H1 (cell line): ENCODE results near the gene ASCC3. TPM values are rescaled to one million over a fixed set of nuclear protein-coding genes. Genes with fewer than 3 reads are reported as not detected.

Experiments used
- CTCF ChIA-PET: fragments of 300-600 bp; sonication (Branson Sonifier 250); formaldehyde crosslinking; loops from one replicate; lab custom pipeline; 2021; ENCODE audit not compliant: partially characterized antibody; lab: Charles Lee
- POLR2A ChIA-PET: fragments of 300-600 bp; sonication (Branson Sonifier 250); formaldehyde crosslinking; loops from one replicate; lab custom pipeline; 2021; ENCODE audit warnings: inconsistent platforms; ENCODE audit not compliant: partially characterized antibody; lab: Charles Lee
- DNase-seq, 2 experiments: peaks; one replicate each; pipeline versions ENCODE4 v3.0.0 to v3.0.0-alpha.2; 2010 to 2022; ENCODE audit warnings: low spot score in 2 of 2, low read depth in 1 of 2, mixed read lengths in 1 of 2
- FAIRE-seq: peaks from 2 replicates; lab custom pipeline; 2011; peaks lifted over from hg19 to GRCh38; lab: Jason Lieb, UNC
- H2AFZ ChIP-seq: 2 replicates; pipeline ENCODE4 v1.8.1; 2012; ENCODE audit warnings: low read length, inconsistent platforms
- H2AK5ac ChIP-seq: 2 replicates; pipeline ENCODE4 v1.6.1; 2013; ENCODE audit warnings: low read depth, low read length
- H2BK120ac ChIP-seq: replicated peaks from 2 replicates; pipeline ENCODE3; 2013; ENCODE audit warnings: low read depth, low read length, inconsistent platforms
- H2BK12ac ChIP-seq: 2 replicates; pipeline ENCODE4 v1.6.1; 2013; ENCODE audit warnings: low read depth, low read length
- H2BK15ac ChIP-seq: 2 replicates; pipeline ENCODE4 v1.6.1; 2013; ENCODE audit warnings: low read length
- H2BK20ac ChIP-seq: 2 replicates; pipeline ENCODE4 v1.6.1; 2013; ENCODE audit warnings: low read length
- H2BK5ac ChIP-seq: 2 replicates; pipeline ENCODE4 v1.6.1; 2013; ENCODE audit warnings: low read depth, low read length
- H3K14ac ChIP-seq: 2 replicates; pipeline ENCODE4 v1.6.1; 2013; ENCODE audit warnings: inconsistent platforms; ENCODE audit not compliant: insufficient read length
- H3K18ac ChIP-seq: 2 replicates; pipeline ENCODE4 v1.6.1; 2013; ENCODE audit warnings: low read length; ENCODE audit errors: extremely low read depth
- H3K23ac ChIP-seq: 2 replicates; pipeline ENCODE4 v1.6.1; 2013; ENCODE audit warnings: inconsistent platforms; ENCODE audit not compliant: insufficient read length
- H3K23me2 ChIP-seq: 2 replicates; pipeline ENCODE4 v1.6.1; 2013; ENCODE audit warnings: low read depth, low read length
- H3K27ac ChIP-seq: 2 replicates; pipeline ENCODE4 v1.6.1; 2011; ENCODE audit warnings: low read depth, low read length, inconsistent platforms
- H3K27me3 ChIP-seq, 4 experiments: replicated peaks in 1 of 4; 1 replicate in 1 of 4; 2 replicates in 3 of 4; pipeline versions ENCODE4 v1.6.1 to v1.8.1; 2011 to 2013; ENCODE audit warnings: low read length in 3 of 4, mild to moderate bottlenecking in 3 of 4, inconsistent platforms in 2 of 4, mixed read lengths in 2 of 4, moderate library complexity in 1 of 4; ENCODE audit not compliant: control insufficient read depth in 3 of 4, insufficient read depth in 3 of 4; ENCODE audit errors: extremely low read depth in 1 of 4
- H3K36me3 ChIP-seq, 4 experiments: 2 replicates each; pipeline versions ENCODE4 v1.6.1 to v1.8.1; 2011 to 2013; ENCODE audit warnings: mild to moderate bottlenecking in 4 of 4, low read length in 3 of 4, moderate library complexity in 2 of 4, control low read depth in 1 of 4, inconsistent platforms in 1 of 4; ENCODE audit not compliant: insufficient read depth in 4 of 4, control insufficient read depth in 2 of 4
- H3K4ac ChIP-seq: replicated peaks from 2 replicates; pipeline ENCODE3; 2013; ENCODE audit warnings: low read length, low read depth, mixed read lengths, inconsistent platforms; ENCODE audit not compliant: insufficient read length
- H3K4me1 ChIP-seq, 4 experiments: replicated peaks in 1 of 4; 1 replicate in 1 of 4; 2 replicates in 3 of 4; pipeline versions ENCODE4 v1.6.1 to v1.8.1; 2011 to 2013; ENCODE audit warnings: low read length in 3 of 4, inconsistent platforms in 2 of 4, mixed read lengths in 1 of 4; ENCODE audit not compliant: insufficient read depth in 4 of 4, control insufficient read depth in 3 of 4
- H3K4me2 ChIP-seq, 2 experiments: 2 replicates each; pipeline versions ENCODE4 v1.6.1 to v1.8.1; 2011 to 2013; ENCODE audit warnings: low read depth in 2 of 2, low read length in 2 of 2, control low read depth in 1 of 2, inconsistent platforms in 1 of 2, mild to moderate bottlenecking in 1 of 2; ENCODE audit not compliant: insufficient read depth in 1 of 2
- H3K4me3 ChIP-seq, 4 experiments: fragments of 200-600, 300-600 bp in 1 of 4; sonication (generic), shearing (Covaris generic), sonication (Bioruptor Twin) in 1 of 4; 2 replicates each; pipeline versions ENCODE4 v1.5.1 to v1.8.1; 2011 to 2016; ENCODE audit warnings: low read length in 4 of 4, low read depth in 3 of 4, control low read depth in 2 of 4, inconsistent platforms in 2 of 4, mild to moderate bottlenecking in 2 of 4, mixed read lengths in 1 of 4, moderate library complexity in 1 of 4; ENCODE audit not compliant: insufficient read depth in 2 of 4; ENCODE audit errors: extremely low read depth in 1 of 4
- H3K56ac ChIP-seq: replicated peaks from 2 replicates; pipeline ENCODE3; 2013; ENCODE audit warnings: low read depth, mild to moderate bottlenecking, mixed read lengths, low read length, inconsistent platforms; ENCODE audit not compliant: insufficient read length
- H3K79me1 ChIP-seq: 2 replicates; pipeline ENCODE4 v1.6.1; 2013; ENCODE audit warnings: low read depth, low read length, control low read depth
- H3K79me2 ChIP-seq, 2 experiments: 2 replicates each; pipeline versions ENCODE4 v1.6.1 to v1.8.1; 2012 to 2013; ENCODE audit warnings: low read length in 2 of 2, mild to moderate bottlenecking in 2 of 2, inconsistent platforms in 1 of 2; ENCODE audit not compliant: insufficient read depth in 2 of 2, control insufficient read depth in 1 of 2
- H3K9ac ChIP-seq, 4 experiments: replicated peaks in 1 of 4; 1 replicate in 1 of 4; 2 replicates in 3 of 4; pipeline versions ENCODE4 v1.6.1 to v1.8.1; 2011 to 2013; ENCODE audit warnings: low read depth in 3 of 4, low read length in 3 of 4, control low read depth in 2 of 4, mild to moderate bottlenecking in 2 of 4, moderate library complexity in 2 of 4, inconsistent platforms in 1 of 4; ENCODE audit errors: extremely low read depth in 1 of 4
- H3K9me3 ChIP-seq, 2 experiments: 2 replicates each; pipeline versions ENCODE4 v1.6.1 to v1.8.1; 2012 to 2013; ENCODE audit warnings: mild to moderate bottlenecking in 2 of 2, moderate library complexity in 2 of 2, control low read depth in 1 of 2, inconsistent platforms in 1 of 2, low read depth in 1 of 2, low read length in 1 of 2, mixed read lengths in 1 of 2; ENCODE audit not compliant: insufficient read depth in 2 of 2
- H4K20me1 ChIP-seq, 2 experiments: replicated peaks in 1 of 2; 2 replicates each; pipeline versions ENCODE3 to v1.8.1; 2011 to 2013; ENCODE audit warnings: inconsistent platforms in 2 of 2, low read length in 2 of 2, mild to moderate bottlenecking in 1 of 2; ENCODE audit not compliant: insufficient read depth in 2 of 2, control insufficient read depth in 1 of 2
- H4K5ac ChIP-seq: 2 replicates; pipeline ENCODE4 v1.6.1; 2013; ENCODE audit warnings: low read length, low read depth, mixed read lengths, inconsistent platforms; ENCODE audit not compliant: insufficient read length
- H4K8ac ChIP-seq: 2 replicates; pipeline ENCODE4 v1.8.0; 2013; ENCODE audit warnings: mild to moderate bottlenecking, moderate library complexity, low read length, inconsistent platforms; ENCODE audit not compliant: insufficient read depth; ENCODE audit errors: extremely low read depth
- H4K91ac ChIP-seq: replicated peaks from 2 replicates; pipeline ENCODE3; 2013; ENCODE audit warnings: low read length, mixed read lengths, inconsistent platforms; ENCODE audit not compliant: insufficient read length
- CEBPB ChIP-seq: IDR thresholded peaks from 2 replicates; pipeline ENCODE4 v1.6.1; 2012; ENCODE audit warnings: low read depth, low read length
- SRF ChIP-seq: IDR thresholded peaks from 2 replicates; pipeline ENCODE4 v1.6.1; 2011; ENCODE audit warnings: mild to moderate bottlenecking, low read depth, low read length, moderate library complexity
- WGBS, 2 experiments: shearing (Covaris generic) in 1 of 2; methylation state at CpG; one replicate each; pipeline versions ENCODE4 v1.1.6 to v1.1.7; 2013 to 2015; ENCODE audit warnings: low lambda C conversion rate in 2 of 2, mixed read lengths in 2 of 2, inconsistent platforms in 1 of 2, low coverage in 1 of 2, missing lambda C conversion rate in 1 of 2; ENCODE audit not compliant: insufficient replicate concordance in 2 of 2, insufficient coverage in 1 of 2, insufficient read length in 1 of 2; ENCODE audit errors: extremely low coverage in 1 of 2, missing lambda C conversion rate in 1 of 2; 5-methylcytosine and 5-hydroxymethylcytosine counted together
- polyA plus RNA-seq, 7 experiments: library from polyadenylated mRNA; depleted of rRNA in 3 of 7; stranded (reverse) in 5 of 7; unstranded in 2 of 7; fragments of >200 nt in 5 of 7; fragments of 200-250 nt in 2 of 7; gene quantifications; 1 replicate in 5 of 7; 2 replicates in 1 of 7; 4 replicates in 1 of 7; pipeline versions ENCODE4 v1.2.1 to v1.2.3, GENCODE V29; 2011 to 2013; ENCODE audit warnings: missing spikeins in 2 of 7, mixed read lengths in 2 of 7
- total RNA-seq: library from RNA; stranded (reverse); fragmentation: NEBNext Ultra II Directional; extraction: Animal tissue kit (Norgen Biotek cat#: 25700); gene quantifications from 2 replicates; pipeline ENCODE4 v1.2.1, GENCODE V29; 2021

The ASCC3 gene
- total and polyA plus RNA-seq, 2 of the 8 experiments (the other 6 are each of a cell fraction or from before 2014, with no cell fraction given), result 37.5 to 77.8 TPM

- TF ChIP-seq SRF (no peak), CEBPB (peak; percentile 87)
- Histone ChIP-seq H3K27me3 (no peaks in the 10 kb centered on the region), H3K23me2 (no peaks in the 10 kb centered on the region), H3K27ac (no peak overlapping the region), H4K5ac (no peak overlapping the region), H3K9ac (no peak overlapping the region), H2BK120ac (peak overlapping the region; percentile 21), H2AFZ (no peak overlapping the region), H3K36me3 (no peaks in the 10 kb centered on the region), H3K56ac (no peak overlapping the region), H2BK15ac (no peak overlapping the region), H3K79me2 (no peaks in the 10 kb centered on the region), H3K4me3 (no peak overlapping the region), H3K14ac (no peak overlapping the region), H3K79me1 (no peaks in the 10 kb centered on the region), H3K9me3 (no peaks in the 10 kb centered on the region), H3K4me1 (no peaks in the 10 kb centered on the region), H4K91ac (no peak overlapping the region), H3K4me2 (no peak overlapping the region), H2AK5ac (no peak overlapping the region), H3K23ac (no peak overlapping the region), H3K4ac (no peak overlapping the region), H3K18ac (no peak overlapping the region), H4K20me1 (no peaks in the 10 kb centered on the region), H2BK12ac (no peak overlapping the region), H2BK5ac (no peak overlapping the region), H4K8ac (no peak overlapping the region), H2BK20ac (no peak overlapping the region)
- WGBS, 2 experiments, result 94% methylated on average over 9 of the region's 9 CpGs; no CpG with 5 or more reads in 1 of the 2 experiments
- DNase-seq (no peak), FAIRE-seq (no peak)
- CTCF ChIA-PET, result no interaction called here
- POLR2A ChIA-PET, result no interaction called here
Observed at GRCh38 chr6:100924534-100925227, 43.6 kb upstream of the ASCC3 start.
